ENCODE measurements around the gene CHTOP. TPM values are rescaled to one million over a fixed set of nuclear protein-coding genes. Genes with fewer than 3 reads are reported as not detected.

Gene CHTOP
- total RNA-seq, 6 experiments from 2014 or later: 21.9 to 29.7 (median 26.0) TPM

DNA sequence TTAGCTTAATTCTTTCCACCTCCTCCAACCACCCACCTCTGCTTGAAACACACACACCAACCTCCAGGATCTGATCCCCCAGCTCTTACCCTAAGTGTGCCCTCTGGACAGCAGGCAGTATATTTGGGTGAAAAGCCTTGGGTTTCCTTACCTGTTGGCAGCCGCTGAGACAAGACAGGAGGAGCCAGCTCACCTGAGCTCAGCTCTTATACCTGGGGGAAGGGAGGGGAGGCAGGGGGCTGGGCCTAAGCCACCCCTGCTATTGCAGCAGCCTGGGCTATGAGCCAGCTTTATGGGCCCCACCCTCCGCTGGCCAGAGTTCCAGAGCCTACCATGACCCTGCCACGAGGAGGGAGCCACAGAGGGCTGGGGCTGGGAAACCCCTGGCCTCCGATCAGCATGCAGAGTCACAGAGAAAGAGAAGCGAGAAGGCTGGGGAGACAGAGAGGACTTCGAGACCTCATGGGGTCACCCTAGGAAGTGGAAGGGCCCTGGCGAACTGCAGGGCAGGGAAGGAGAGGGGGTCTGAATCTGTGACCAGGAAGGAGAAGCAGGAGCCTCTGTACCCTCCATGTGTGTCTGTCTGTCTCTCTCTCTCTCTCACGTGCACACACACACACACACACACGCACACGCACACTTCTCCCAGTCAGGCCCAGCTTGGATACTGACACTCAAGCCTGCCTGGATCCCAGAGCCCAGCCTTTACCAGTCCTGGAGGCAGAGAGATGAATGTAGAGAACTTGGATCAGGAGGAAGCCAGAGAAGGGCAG, 17.5 kb upstream of the CHTOP start, which contains the start of gene S100A14:
S100A14 (minus strand) TSS at position 182 of the 773 bp plus-strand sequence. CDS start 467 bp downstream, outside the sequence.
- DNase-seq (peak; percentile 88 to 91 (median 90)), ATAC-seq (peak; percentile 77 to 81 (median 79))
- intact Hi-C loops (cut with DNase I): no loop called here
- Histone ChIP-seq H3K27ac (peak within 1 kb of the TSS; percentile 22 to 60 (median 58)), H3K4me1 (peaks cover 0 to 27% (median 10%) of the 10 kb centered on the region in 4 donors), H3K36me3 (no peaks in the 10 kb centered on the region), H3K4me3 (no peak within 1 kb of the TSS), H3K27me3 (no peaks in the 10 kb centered on the region), H3K9me3 (no peaks in the 10 kb centered on the region)
- no peak for TF ChIP-seq POLR2A (IDR thresholded peaks at IDR 0.05)
- TF ChIP-seq, protein P1, sequence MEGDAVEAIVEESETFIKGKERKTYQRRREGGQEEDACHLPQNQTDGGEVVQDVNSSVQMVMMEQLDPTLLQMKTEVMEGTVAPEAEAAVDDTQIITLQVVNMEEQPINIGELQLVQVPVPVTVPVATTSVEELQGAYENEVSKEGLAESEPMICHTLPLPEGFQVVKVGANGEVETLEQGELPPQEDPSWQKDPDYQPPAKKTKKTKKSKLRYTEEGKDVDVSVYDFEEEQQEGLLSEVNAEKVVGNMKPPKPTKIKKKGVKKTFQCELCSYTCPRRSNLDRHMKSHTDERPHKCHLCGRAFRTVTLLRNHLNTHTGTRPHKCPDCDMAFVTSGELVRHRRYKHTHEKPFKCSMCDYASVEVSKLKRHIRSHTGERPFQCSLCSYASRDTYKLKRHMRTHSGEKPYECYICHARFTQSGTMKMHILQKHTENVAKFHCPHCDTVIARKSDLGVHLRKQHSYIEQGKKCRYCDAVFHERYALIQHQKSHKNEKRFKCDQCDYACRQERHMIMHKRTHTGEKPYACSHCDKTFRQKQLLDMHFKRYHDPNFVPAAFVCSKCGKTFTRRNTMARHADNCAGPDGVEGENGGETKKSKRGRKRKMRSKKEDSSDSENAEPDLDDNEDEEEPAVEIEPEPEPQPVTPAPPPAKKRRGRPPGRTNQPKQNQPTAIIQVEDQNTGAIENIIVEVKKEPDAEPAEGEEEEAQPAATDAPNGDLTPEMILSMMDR (IDR thresholded peaks at IDR 0.05): no peak
- WGBS (ENCODE audit: insufficient coverage, low coverage, low lambda C conversion rate, missing lambda C conversion rate): 8% methylated on average over 2 of the region's 10 CpGs

DNA sequence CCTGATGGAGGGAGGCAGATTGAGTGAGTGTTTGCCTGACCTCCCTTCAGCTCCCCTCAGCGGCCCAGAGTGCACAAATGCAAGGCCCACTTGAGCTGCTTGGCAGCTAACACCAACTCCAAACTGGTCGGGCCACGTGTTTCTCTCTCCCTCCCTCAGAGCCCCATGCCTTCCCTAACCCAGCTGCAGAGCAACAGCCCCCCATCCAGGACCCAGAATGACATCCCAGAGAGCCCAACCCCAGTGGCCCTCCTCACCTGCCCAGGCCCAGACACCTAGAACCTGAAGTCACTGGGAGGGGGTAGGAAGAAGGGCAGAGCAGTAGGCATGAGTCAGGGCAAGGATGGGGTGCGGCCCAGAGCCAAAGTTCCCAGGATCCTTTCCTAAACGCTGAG, 17.0 kb upstream of the CHTOP start:
- no peak for ATAC-seq
- H3K27ac ChIP-seq: peak overlapping the region; percentile 22 to 60 (median 58)
- WGBS (ENCODE audit: insufficient coverage, low coverage, low lambda C conversion rate, missing lambda C conversion rate): 41% methylated on average over 3 of the region's 5 CpGs
- intact Hi-C loops (cut with DNase I): no loop called here
- peaks cover 0 to 27% (median 10%) of the 10 kb centered on the region in 4 donors for H3K4me1 ChIP-seq
- H3K27me3 ChIP-seq: no peaks in the 10 kb centered on the region
- H3K9me3 ChIP-seq: no peaks in the 10 kb centered on the region
- peak in 1 of 3 donors; percentile 40 for DNase-seq
- no peak overlapping the region for H3K4me3 ChIP-seq
- H3K36me3 ChIP-seq: no peaks in the 10 kb centered on the region
- no peak for TF ChIP-seq POLR2A (IDR thresholded peaks at IDR 0.05)
- TF ChIP-seq, protein P1 (IDR thresholded peaks at IDR 0.05): no peak

DNA sequence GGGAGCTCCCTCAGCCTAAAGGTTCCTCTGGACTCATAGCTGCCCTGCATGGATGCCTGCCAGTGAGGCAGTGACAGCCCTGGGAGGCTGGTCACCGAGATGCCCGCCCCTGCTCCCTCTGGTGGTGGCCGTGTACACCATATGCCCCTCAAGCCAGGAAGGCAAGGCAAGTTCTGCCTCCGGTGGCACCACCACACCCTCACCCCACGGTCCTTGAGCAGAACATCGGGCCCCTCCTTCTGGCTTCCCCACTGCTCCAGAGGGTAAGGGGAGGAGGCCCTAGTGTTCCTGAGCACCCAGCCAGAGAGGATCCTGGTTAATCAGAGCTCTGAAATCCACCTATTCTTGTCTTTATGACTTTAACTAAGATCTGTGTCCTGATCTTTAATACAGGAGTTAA, 16.2 kb upstream of the CHTOP start:
- DNase-seq: peak; percentile 85 to 87 (median 86)
- H3K4me1 ChIP-seq: peaks cover 0 to 27% (median 10%) of the 10 kb centered on the region in 4 donors
- peak in 3 of 4 donors; percentile 63 to 69 (median 68) for ATAC-seq
- no peaks in the 10 kb centered on the region for H3K9me3 ChIP-seq
- intact Hi-C loops (cut with DNase I): no loop called here
- no peak for TF ChIP-seq POLR2A (IDR thresholded peaks at IDR 0.05)
- TF ChIP-seq, protein P1 (IDR thresholded peaks at IDR 0.05): peak in 3 of 4 donors; percentile 59 to 89 (median 66)
- H3K27me3 ChIP-seq: no peaks in the 10 kb centered on the region
- H3K4me3 ChIP-seq: no peak overlapping the region
- 0% methylated on average over 3 of the region's 6 CpGs for WGBS (ENCODE audit: insufficient coverage, low coverage, low lambda C conversion rate, missing lambda C conversion rate)
- H3K36me3 ChIP-seq: no peaks in the 10 kb centered on the region
- no peak overlapping the region for H3K27ac ChIP-seq

- no peak for ATAC-seq
- DNase-seq: peak in 1 of 3 donors; percentile 27
- intact Hi-C loops (cut with DNase I): no loop called here
- H3K27me3 ChIP-seq: no peaks in the 10 kb centered on the region
- H3K4me3 ChIP-seq: no peak overlapping the region
- H3K4me1 ChIP-seq: peaks cover 0 to 20% (median 5%) of the 10 kb centered on the region in 4 donors
- 85% methylated on average over 3 of the region's 6 CpGs for WGBS (ENCODE audit: insufficient coverage, low coverage, low lambda C conversion rate, missing lambda C conversion rate)
- TF ChIP-seq POLR2A (IDR thresholded peaks at IDR 0.05): no peak
- TF ChIP-seq, protein P1 (IDR thresholded peaks at IDR 0.05): no peak
- no peaks in the 10 kb centered on the region for H3K36me3 ChIP-seq
- no peaks in the 10 kb centered on the region for H3K9me3 ChIP-seq
- H3K27ac ChIP-seq: no peak overlapping the region
Measured at GRCh38 chr1:153619171-153619570, 14.7 kb upstream of the CHTOP start.

Data from right lobe of liver (tissue), 6 donors.